Transverse colon (tissue), 4 donors: ENCODE measurements around the gene TBC1D10B. TPM values are rescaled to one million over a fixed set of nuclear protein-coding genes. Genes with fewer than 3 reads are reported as not detected.
"Not testable (repeated sequence)": the region's sequence is repeated elsewhere in the genome, so short reads cannot be mapped to it uniquely, and the experiment has no call there.

ENCODE experiments used
- DNase-seq: peaks from one replicate; pipeline ENCODE4 v3.0.0-alpha.2; 2019
- H3K27ac ChIP-seq, 4 donors: fragments of 200-600 bp; sonication (generic); 2 replicates each; pipeline ENCODE4 v1.5.1; 2016 to 2018; ENCODE audit warnings: inconsistent platforms in 4 of 4
- H3K27me3 ChIP-seq: fragments of 200-600 bp; sonication (generic); 2 replicates; pipeline ENCODE4 v1.5.1; 2017; ENCODE audit warnings: inconsistent platforms
- H3K36me3 ChIP-seq, 4 donors: fragments of 200-600 bp; sonication (generic); 2 replicates each; pipeline ENCODE4 v1.5.1; 2017 to 2019; ENCODE audit warnings: inconsistent platforms in 4 of 4
- H3K4me1 ChIP-seq, 4 donors: fragments of 200-600 bp; sonication (generic); 2 replicates each; pipeline ENCODE4 v1.5.1; 2017 to 2020; ENCODE audit warnings: inconsistent platforms in 4 of 4
- H3K4me3 ChIP-seq, 4 donors: fragments of 200-600 bp; sonication (generic); 1 replicate in 1 of 4; 2 replicates in 3 of 4; pipeline versions ENCODE4 v1.5.1 to v1.6.1; 2017 to 2019; ENCODE audit warnings: inconsistent platforms in 4 of 4
- H3K9me3 ChIP-seq, 2 donors: fragments of 200-600 bp; sonication (generic); 2 replicates each; pipeline ENCODE4 v1.5.1; 2017 to 2019; ENCODE audit warnings: inconsistent platforms in 2 of 2
- EP300 ChIP-seq: sonication (generic); formaldehyde crosslinking; IDR thresholded peaks from one replicate; pipeline ENCODE4 v1.6.1; 2017; ENCODE audit warnings: antibody characterized with exemption, low read depth
- POLR2A ChIP-seq: fragments of 450-650 bp; IDR thresholded peaks from one replicate; pipeline ENCODE4 v1.6.1; 2016; ENCODE audit warnings: antibody characterized with exemption, mild to moderate bottlenecking, moderate library complexity
- POLR2AphosphoS5 ChIP-seq, 3 donors: sonication (generic); formaldehyde crosslinking; IDR thresholded peaks; one replicate each; pipeline ENCODE4 v1.6.1; 2016; ENCODE audit warnings: antibody characterized with exemption in 3 of 3
- WGBS, 2 donors: methylation state at CpG; one replicate each; pipeline ENCODE4 v1.1.5; 2018; ENCODE audit warnings: low coverage in 1 of 2; 5-methylcytosine and 5-hydroxymethylcytosine counted together
- in situ Hi-C, 4 donors: fragments of 200-750 bp; cut with MboI; loops; one replicate each; pipeline versions ENCODE4 v1.15.0 to v1.15.1; 2017; ENCODE audit warnings: low sequenced_read_pairs in 3 of 4, low pct_ligation_motif_present in 1 of 4, low pct_unique_long_range_greater_than_20kb in 1 of 4
- intact Hi-C: fragments of 100-400 bp; cut with DNase I; formaldehyde crosslinking; loops from one replicate; pipeline ENCODE4 v1.15.1; 2023; ENCODE audit warnings: low total_unique reads
- total RNA-seq, 4 donors: library from RNA; depleted of rRNA; stranded (reverse); fragments of >200 nt; gene quantifications; one replicate each; pipeline ENCODE4 v1.1.0, GENCODE V29; 2016
- TF ChIP-seq, protein P1 (sequence below), 5 experiments: fragments of 200-600 bp in 3 of 5; fragments of 450-650 bp in 2 of 5; sonication (generic) in 3 of 5; IDR thresholded peaks; 1 replicate in 2 of 5; 2 replicates in 3 of 5; pipeline ENCODE4 v1.5.1; 2016 to 2017; ENCODE audit warnings: antibody characterized with exemption in 5 of 5, inconsistent platforms in 3 of 5, mild to moderate bottlenecking in 2 of 5, moderate library complexity in 1 of 5

TBC1D10B gene
- total RNA-seq, 4 donors from 2014 or later: 32.5 to 62.9 (median 40.3) TPM

DNA sequence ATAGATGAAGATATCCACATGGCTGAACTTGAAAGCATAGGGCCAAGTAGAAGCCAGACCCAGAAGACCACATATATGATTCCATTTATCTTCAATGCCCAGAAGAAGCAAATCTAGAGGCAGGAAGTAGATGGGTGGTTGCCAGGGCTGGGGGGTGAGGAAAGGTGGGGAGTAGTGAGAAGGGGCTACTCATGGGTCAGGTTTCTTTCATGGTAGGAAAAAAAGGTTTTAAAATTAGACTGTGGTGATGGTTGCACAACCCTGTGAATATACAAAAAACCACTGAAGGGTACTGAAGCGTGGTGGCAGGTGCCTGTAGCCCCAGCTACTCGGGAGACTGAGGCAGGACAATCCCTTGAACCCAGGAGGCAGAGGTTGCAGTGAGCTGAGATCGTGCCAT is 20.6 kb downstream of the TBC1D10B start:
- no peak for TF ChIP-seq POLR2A
- TF ChIP-seq, protein P1, sequence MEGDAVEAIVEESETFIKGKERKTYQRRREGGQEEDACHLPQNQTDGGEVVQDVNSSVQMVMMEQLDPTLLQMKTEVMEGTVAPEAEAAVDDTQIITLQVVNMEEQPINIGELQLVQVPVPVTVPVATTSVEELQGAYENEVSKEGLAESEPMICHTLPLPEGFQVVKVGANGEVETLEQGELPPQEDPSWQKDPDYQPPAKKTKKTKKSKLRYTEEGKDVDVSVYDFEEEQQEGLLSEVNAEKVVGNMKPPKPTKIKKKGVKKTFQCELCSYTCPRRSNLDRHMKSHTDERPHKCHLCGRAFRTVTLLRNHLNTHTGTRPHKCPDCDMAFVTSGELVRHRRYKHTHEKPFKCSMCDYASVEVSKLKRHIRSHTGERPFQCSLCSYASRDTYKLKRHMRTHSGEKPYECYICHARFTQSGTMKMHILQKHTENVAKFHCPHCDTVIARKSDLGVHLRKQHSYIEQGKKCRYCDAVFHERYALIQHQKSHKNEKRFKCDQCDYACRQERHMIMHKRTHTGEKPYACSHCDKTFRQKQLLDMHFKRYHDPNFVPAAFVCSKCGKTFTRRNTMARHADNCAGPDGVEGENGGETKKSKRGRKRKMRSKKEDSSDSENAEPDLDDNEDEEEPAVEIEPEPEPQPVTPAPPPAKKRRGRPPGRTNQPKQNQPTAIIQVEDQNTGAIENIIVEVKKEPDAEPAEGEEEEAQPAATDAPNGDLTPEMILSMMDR (IDR thresholded peaks at IDR 0.05): no peak
- no peak for TF ChIP-seq EP300
- no peak for TF ChIP-seq POLR2AphosphoS5 (IDR thresholded peaks at IDR 0.05)
- H3K36me3 ChIP-seq: peaks cover 0 to 21% (median 10%) of the 10 kb centered on the region in 4 donors
- intact Hi-C loops (loop anchor here (5.0 kb wide), 1 partner anchor 1202 kb away; no protein-coding TSS in a partner anchor), in situ Hi-C loops (no loop called here)
- H3K27ac ChIP-seq: no peak overlapping the region
- no peaks in the 10 kb centered on the region for H3K9me3 ChIP-seq
- no peak overlapping the region for H3K4me3 ChIP-seq
- peaks cover 19 to 33% (median 23%) of the 10 kb centered on the region in 4 donors for H3K4me1 ChIP-seq
- DNase-seq: peak; percentile 9
- 60 to 65% methylated on average over 1 to 3 of the region's 3 CpGs for WGBS, 2 donors
- no peaks in the 10 kb centered on the region for H3K27me3 ChIP-seq

DNA sequence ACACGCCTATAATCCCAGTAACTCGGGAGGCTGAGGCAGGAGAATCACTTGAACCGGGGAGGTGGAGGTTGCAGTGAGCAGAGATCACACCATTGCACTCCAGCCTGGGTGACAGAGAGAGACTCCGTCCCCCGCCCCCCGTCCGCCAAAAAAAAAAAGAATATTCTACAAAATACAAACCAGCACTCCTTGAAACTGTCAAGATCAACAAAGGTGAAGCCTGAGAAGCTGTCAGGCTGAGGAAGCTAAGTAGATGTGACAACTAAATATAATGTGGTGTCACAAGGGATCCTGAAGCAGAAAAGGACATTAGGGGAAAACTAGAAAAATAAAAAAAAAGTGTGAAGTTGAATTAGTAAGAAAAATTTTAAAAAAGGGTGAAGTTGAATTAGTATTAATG is 21.4 kb downstream of the TBC1D10B start:
- TF ChIP-seq EP300 (no peak), POLR2A (no peak), POLR2AphosphoS5 (IDR thresholded peaks at IDR 0.05) (no peak)
- TF ChIP-seq, protein P1 (IDR thresholded peaks at IDR 0.05): no peak
- H3K36me3 ChIP-seq: peaks cover 0 to 21% (median 10%) of the 10 kb centered on the region in 4 donors
- H3K27ac ChIP-seq: no peak overlapping the region
- in situ Hi-C loops: no loop called here
- no peaks in the 10 kb centered on the region for H3K27me3 ChIP-seq
- intact Hi-C loops: no loop called here
- 92 to 97% methylated on average over 4 to 7 of the region's 7 CpGs for WGBS, 2 donors
- H3K9me3 ChIP-seq: no peaks in the 10 kb centered on the region
- peak; percentile 3 for DNase-seq
- H3K4me3 ChIP-seq: no peak overlapping the region
- peaks cover 12 to 26% (median 17%) of the 10 kb centered on the region in 4 donors for H3K4me1 ChIP-seq

DNA sequence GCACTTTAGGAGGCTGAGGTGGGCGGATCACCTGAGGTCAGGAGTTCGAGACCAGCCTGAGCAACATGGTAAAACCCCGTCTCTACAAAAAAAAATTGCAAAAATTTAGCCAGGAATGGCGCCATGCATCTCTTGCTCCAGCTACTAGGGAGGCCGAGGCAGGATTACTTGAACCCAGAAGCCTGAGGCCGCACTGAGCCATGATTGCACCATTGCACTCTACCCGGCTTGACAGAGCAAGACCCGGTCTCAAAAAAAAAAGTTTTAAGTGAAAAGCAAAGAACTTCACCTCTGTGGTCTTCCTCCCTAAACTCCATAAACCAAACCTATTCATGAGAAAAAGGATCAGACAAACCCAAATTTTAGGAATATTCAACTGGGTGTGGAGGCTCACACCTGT is 22.2 kb downstream of the TBC1D10B start:
- WGBS, 2 donors: 80 to 95% methylated on average over 1 to 8 of the region's 8 CpGs

DNA sequence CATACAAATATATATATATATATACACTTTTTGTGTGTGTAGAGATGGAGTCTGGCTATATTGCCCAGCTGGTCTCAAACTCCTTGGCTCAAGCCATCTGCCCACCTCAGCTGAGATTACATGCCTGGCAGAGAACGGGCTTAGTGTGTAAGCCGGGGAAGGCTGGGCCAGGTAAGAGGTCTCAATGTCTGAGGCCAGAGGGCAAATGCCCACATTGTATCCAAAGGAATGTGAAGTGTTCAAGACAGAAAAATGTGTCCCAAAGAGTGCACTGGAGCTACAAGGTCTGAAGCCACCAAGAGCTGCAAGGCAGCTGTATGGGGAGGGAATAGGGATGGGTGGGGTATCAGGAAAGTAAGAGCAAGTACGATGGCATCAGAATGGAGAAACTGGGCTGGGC is 24.0 kb downstream of the TBC1D10B start:
- intact Hi-C loops (no loop called here), in situ Hi-C loops (no loop called here)
- H3K36me3 ChIP-seq: peaks cover 0 to 7% (median 1%) of the 10 kb centered on the region in 4 donors
- DNase-seq: no peak
- no peaks in the 10 kb centered on the region for H3K27me3 ChIP-seq
- no peak overlapping the region for H3K27ac ChIP-seq
- H3K4me3 ChIP-seq: no peak overlapping the region
- H3K4me1 ChIP-seq: no peaks in the 10 kb centered on the region
- 92 to 100% methylated on average over 2 to 3 of the region's 3 CpGs for WGBS, 2 donors
- no peaks in the 10 kb centered on the region for H3K9me3 ChIP-seq
- no peak for TF ChIP-seq POLR2A
- no peak for TF ChIP-seq EP300
- TF ChIP-seq POLR2AphosphoS5 (IDR thresholded peaks at IDR 0.05): no peak
- TF ChIP-seq, protein P1 (IDR thresholded peaks at IDR 0.05): no peak

More for the DNA sequence above, 22.2 kb downstream of the TBC1D10B start:
- Histone ChIP-seq H3K4me1 (peaks cover 6 to 18% (median 11%) of the 10 kb centered on the region in 4 donors), H3K36me3 (peaks cover 0 to 21% (median 10%) of the 10 kb centered on the region in 4 donors), H3K9me3 (no peaks in the 10 kb centered on the region), H3K4me3 (no peak overlapping the region), H3K27ac (no peak overlapping the region), H3K27me3 (no peaks in the 10 kb centered on the region)
- in situ Hi-C loops: no loop called here
- intact Hi-C loops: no loop called here
- no peak for DNase-seq
- TF ChIP-seq EP300 (no peak), POLR2A (no peak), POLR2AphosphoS5 (IDR thresholded peaks at IDR 0.05) (no peak)
- TF ChIP-seq, protein P1 (IDR thresholded peaks at IDR 0.05): no peak

DNA sequence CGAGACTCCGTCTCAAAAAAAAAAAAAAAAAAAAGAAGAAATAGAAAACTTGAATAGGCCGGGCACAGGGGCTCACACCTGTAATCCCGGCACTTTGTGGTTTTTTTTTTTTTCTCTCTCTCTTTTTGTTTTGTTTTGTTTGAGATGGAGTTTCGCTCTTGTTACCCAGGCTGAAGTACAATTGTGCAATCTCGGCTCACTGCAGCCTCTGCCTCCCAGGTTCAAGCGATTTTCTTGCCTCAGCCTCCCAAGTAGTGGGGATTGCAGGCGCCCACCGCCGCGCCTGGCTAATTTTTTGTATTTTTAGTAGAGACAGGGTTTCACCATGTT is 26.8 kb downstream of the TBC1D10B start:
- intact Hi-C loops, H3K4me3 ChIP-seq, H3K9me3 ChIP-seq, H3K27me3 ChIP-seq, in situ Hi-C loops, H3K27ac ChIP-seq, H3K4me1 ChIP-seq, H3K36me3 ChIP-seq, DNase-seq: not testable (repeated sequence)
- 84 to 88% methylated on average over 7 to 11 of the region's 11 CpGs for WGBS, 2 donors
